HG03442 (cell line): Measurements from ENCODE around the gene LRRC25.
"Not testable (repeated sequence)": the region's sequence is repeated elsewhere in the genome, so short reads cannot be mapped to it uniquely, and the experiment has no call there.

Experiments
- ATAC-seq: cut with Tn5 transposase; IDR thresholded peaks from one replicate; pipeline ENCODE4 v1.9.1; 2021; ENCODE audit warnings: mild to moderate bottlenecking, moderate library complexity; ENCODE audit not compliant: unreplicated experiment

LRRC25 gene

DNA sequence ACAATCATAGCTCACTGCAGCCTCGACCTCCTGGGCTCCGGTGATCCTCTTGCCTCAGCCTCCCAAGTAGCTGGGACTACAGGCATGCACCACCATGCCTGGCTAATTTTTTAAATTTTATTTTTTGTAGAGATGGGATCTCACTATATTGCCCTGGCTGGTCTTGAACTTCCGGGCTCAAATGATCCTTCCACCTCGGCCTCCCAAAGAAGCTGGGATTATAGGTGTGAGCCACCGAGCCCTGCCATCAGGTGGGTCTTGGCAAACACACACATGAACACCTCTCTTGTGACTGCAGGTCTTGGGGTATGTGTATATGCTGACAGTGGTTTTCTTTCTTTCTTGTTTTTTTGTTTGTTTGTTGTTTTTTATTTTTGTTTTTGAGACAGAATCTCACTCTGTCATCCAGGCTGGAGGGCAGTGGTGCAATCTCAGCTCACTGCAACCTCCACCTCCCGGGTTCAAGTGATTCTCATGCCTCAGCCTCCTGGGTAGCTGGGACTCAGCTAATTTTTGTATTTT is 48.5 kb downstream of the LRRC25 start:
- not testable (repeated sequence) for ATAC-seq

- no peak for ATAC-seq
These were observed 49.3 kb downstream of the LRRC25 start for GRCh38 chr19:18348171-18348570.

DNA sequence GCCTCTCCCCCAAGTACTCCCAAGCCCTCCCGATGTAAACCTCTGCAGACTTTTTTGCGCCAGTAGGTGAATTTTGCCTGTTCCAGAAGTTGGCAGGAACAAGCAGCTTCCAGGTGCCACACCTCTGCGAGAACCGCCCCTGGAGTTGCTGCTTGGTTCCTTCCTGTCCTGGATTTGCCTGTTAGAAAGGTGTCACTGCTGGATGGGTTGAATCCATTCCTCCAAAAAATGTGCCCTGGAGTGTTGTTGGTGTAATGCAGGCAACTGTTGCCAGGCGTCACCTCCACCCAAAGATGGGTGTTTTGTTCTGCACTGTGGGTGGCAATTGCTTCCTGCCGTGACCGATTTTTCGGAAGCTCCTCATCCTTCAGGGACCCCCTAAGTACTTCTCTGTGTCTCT is 51.3 kb downstream of the LRRC25 start:
- no peak for ATAC-seq

DNA sequence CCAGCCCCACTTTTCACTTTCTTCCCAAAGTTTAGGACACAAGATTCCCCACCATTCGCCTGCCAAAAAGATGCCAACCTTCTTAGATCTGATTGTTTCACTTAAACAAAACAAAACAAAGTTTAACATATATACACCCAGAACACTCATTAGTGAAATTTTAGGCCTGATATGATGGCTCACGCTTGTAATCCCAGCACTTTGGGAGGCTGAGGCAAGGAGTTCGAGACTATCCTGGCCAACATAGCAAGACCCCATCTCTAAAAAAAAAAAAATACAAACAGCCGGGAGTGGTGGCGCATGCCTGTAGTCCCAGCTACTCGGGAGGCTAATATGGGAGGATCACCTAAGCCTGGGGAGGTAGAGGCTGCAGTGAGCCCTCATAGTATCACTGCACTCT is 52.1 kb downstream of the LRRC25 start:
- no peak for ATAC-seq

DNA sequence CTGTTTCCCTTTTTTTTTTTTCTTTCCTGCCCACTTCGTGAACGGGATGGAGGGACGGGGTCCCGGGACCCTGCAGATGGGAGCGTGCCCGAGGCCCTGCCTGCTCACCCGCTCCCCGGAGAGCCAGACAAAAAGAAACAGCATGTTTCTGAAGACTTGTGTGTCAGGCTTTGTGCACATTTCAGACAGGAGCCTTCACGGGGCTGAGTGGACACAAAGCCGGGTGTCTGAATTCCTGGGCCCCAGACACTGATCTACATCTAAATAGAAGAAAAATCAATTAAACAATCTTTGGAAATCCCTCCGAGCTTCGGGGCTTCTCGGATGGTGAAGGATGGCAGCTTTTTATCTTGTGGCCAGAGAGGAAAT is 52.9 kb downstream of the LRRC25 start:
- ATAC-seq, result no peak

DNA sequence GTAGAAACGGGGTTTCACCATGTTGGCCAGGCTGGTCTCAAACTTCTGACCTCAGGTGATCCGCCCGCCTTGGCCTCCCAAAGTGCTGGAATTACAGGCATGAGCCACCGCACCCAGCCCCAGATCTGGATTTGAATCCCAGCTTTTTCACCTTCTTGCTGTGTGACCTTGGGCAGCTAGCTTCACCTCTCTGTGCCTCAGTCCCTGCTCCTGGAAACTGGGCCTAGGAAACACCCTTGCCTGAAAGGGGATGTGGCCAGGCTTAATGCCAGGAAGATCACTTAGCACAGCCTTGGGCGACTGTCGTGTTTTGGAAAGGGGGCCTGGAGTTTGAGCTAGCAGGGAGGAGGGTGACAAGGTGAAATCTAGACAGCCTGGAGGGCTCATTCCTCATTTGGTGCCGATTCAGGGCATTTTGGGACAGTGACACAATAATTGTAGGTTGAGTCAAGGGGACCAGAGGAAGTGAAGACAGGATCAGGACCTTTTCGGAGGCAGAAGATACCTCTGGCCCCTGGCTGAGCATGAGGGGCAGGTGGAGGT is 55.3 kb downstream of the LRRC25 start:
- ATAC-seq, result no peak
